Thoracic aorta (tissue), 2 donors: Measurements from ENCODE around the gene GPR75. TPM values are rescaled to one million over a fixed set of nuclear protein-coding genes. Genes with fewer than 3 reads are reported as not detected.

Experiments used
- ATAC-seq: fragments of 150-250 bp; one replicate; pipeline ENCODE4 v1.8.0; 2017; ENCODE audit warnings: low read depth; ENCODE audit not compliant: insufficient number of reproducible peaks, low FRiP score
- DNase-seq: peaks from one replicate; pipeline ENCODE4 v3.0.0-alpha.2; 2020; ENCODE audit warnings: low spot score
- H3K27ac ChIP-seq, 2 donors: fragments of 200-600 bp; sonication (generic); 1 replicate in 1 of 2; 2 replicates in 1 of 2; pipeline ENCODE4 v1.5.1; 2016; ENCODE audit warnings: mild to moderate bottlenecking in 2 of 2, moderate library complexity in 2 of 2
- H3K27me3 ChIP-seq: fragments of 200-600 bp; sonication (generic); replicated peaks from 2 replicates; pipeline ENCODE4 v1.6.0; 2016; ENCODE audit warnings: mild to moderate bottlenecking; ENCODE audit not compliant: insufficient read depth
- H3K36me3 ChIP-seq: fragments of 200-600 bp; sonication (generic); one replicate; pipeline ENCODE4 v1.5.1; 2016
- H3K4me1 ChIP-seq, 2 donors: fragments of 200-600 bp; sonication (generic); 1 replicate in 1 of 2; 2 replicates in 1 of 2; pipeline versions ENCODE4 v1.5.1 to v1.6.0; 2016; ENCODE audit warnings: low read depth in 2 of 2, mild to moderate bottlenecking in 1 of 2; ENCODE audit not compliant: control insufficient read depth in 1 of 2
- H3K4me3 ChIP-seq: fragments of 200-600 bp; sonication (generic); 2 replicates; pipeline ENCODE4 v1.5.1; 2016; ENCODE audit warnings: mild to moderate bottlenecking
- H3K9me3 ChIP-seq: fragments of 200-600 bp; sonication (generic); 2 replicates; pipeline ENCODE4 v1.5.1; 2016
- CTCF ChIP-seq: fragments of 200-600 bp; sonication (generic); IDR thresholded peaks from one replicate; pipeline ENCODE4 v1.5.1; 2019; ENCODE audit warnings: antibody characterized with exemption
- total RNA-seq, 2 donors: library from RNA; depleted of rRNA; stranded (reverse); fragments of >200 nt; gene quantifications; one replicate each; pipeline versions ENCODE4 v1.1.0 to v1.2.3, GENCODE V29; 2016

The GPR75 gene
- total RNA-seq, 2 donors from 2014 or later, result 0.54 to 6.7 TPM

- TF ChIP-seq CTCF, result no peak
- H3K36me3 ChIP-seq, result peaks cover 15% of the 10 kb centered on the region
- ATAC-seq (no peak), DNase-seq (no peak)
- no peaks in the 10 kb centered on the region for H3K27me3 ChIP-seq
- no peak overlapping the region for H3K4me3 ChIP-seq
- H3K9me3 ChIP-seq, result no peaks in the 10 kb centered on the region
- H3K27ac ChIP-seq, result no peak overlapping the region
- no peaks in the 10 kb centered on the region for H3K4me1 ChIP-seq
These were observed 21.0 kb upstream of the GPR75 start for GRCh38 chr2:53880756-53881155.

DNA sequence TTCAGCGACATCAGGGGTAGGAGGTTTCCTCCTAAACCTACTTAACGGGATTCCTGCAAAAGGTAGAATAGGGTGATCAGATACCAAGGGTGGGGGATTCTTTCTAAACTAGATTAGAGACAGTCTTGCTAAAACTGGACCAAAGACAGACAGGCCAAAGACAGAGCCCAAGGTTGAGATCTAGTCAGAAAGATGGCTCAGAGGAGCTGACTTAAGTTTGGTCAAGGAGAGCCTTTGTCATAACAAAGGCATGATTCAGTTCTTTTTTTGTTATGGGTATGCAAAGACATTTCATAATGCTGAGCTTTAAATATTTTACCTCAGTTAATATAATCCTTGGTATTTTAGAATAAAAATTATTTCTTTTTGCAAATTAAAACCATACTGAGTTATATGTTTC is 17.8 kb upstream of the GPR75 start:
- no peaks in the 10 kb centered on the region for H3K4me1 ChIP-seq
- ATAC-seq, result no peak
- DNase-seq, result no peak
- no peak overlapping the region for H3K4me3 ChIP-seq
- no peak overlapping the region for H3K27ac ChIP-seq
- no peaks in the 10 kb centered on the region for H3K27me3 ChIP-seq
- H3K36me3 ChIP-seq, result peaks cover 19% of the 10 kb centered on the region
- H3K9me3 ChIP-seq, result no peaks in the 10 kb centered on the region
- TF ChIP-seq CTCF, result no peak

- no peak for TF ChIP-seq CTCF
- ATAC-seq, result no peak
These were observed 17.3 kb upstream of the GPR75 start for GRCh38 chr2:53877112-53877511.

DNA sequence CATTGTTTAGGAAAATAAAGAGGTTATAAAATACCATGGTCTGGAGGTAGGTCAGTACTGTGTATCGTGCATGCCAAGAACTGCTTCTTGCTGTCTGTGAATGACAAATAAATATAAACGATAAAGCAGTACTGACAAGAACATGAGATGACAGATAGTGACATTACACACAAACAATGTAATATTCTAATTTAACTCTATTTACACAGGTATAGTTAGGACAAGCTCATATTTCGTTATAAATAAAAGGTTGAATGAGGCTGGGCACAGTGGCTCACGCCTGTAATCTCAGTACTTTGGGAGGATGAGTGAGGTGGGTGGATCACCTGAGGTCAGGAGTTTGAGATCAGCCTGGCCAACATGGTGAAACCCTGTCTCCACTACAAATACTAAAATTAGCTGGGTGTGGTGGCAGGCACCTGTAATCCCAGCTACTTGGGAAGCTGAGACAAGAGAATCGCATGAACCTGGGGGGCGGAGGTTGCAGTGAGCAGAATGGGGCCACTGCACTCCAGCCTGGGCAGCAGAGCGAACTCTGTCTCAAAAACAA is 14.7 kb upstream of the GPR75 start:
- H3K4me1 ChIP-seq, result no peaks in the 10 kb centered on the region
- no peak overlapping the region for H3K27ac ChIP-seq
- no peaks in the 10 kb centered on the region for H3K9me3 ChIP-seq
- H3K4me3 ChIP-seq, result no peak overlapping the region
- no peaks in the 10 kb centered on the region for H3K27me3 ChIP-seq
- peaks cover 21% of the 10 kb centered on the region for H3K36me3 ChIP-seq
- ATAC-seq, result no peak
- DNase-seq, result no peak
- TF ChIP-seq CTCF, result no peak

More at GRCh38 chr2:53877112-53877511, 17.3 kb upstream of the GPR75 start:
- Histone ChIP-seq H3K9me3 (no peaks in the 10 kb centered on the region), H3K36me3 (peaks cover 19% of the 10 kb centered on the region), H3K4me3 (no peak overlapping the region), H3K27me3 (no peaks in the 10 kb centered on the region), H3K27ac (no peak overlapping the region), H3K4me1 (no peaks in the 10 kb centered on the region)
- DNase-seq, result no peak

DNA sequence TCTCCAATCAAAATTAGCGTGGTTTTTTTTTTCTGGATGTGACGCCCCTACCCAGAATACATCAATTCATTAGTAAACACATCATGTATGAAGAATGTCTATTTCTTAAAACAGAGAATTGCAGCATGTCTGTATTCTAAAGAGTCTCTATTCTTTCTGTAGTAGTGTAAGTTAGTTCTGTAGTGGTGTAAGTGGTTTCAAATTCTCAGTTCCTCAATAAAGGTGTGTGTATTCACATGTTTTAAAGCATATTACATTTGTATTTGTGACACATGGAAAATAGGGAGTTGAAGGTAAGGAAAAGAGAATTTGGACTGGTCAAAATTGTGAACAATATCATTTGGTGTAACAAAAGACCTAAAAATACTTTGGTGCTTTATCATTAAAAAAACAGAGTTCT is 8.0 kb upstream of the GPR75 start:
- Histone ChIP-seq H3K27ac (no peak overlapping the region), H3K36me3 (peaks cover 32% of the 10 kb centered on the region), H3K4me1 (no peaks in the 10 kb centered on the region), H3K27me3 (no peaks in the 10 kb centered on the region), H3K9me3 (no peaks in the 10 kb centered on the region), H3K4me3 (no peak overlapping the region)
- no peak for TF ChIP-seq CTCF
- ATAC-seq (no peak), DNase-seq (no peak)
